ENCODE measurements around the gene SH3BGRL.

Gene SH3BGRL

GRCh38 chrX:81201671-81202455 lies at the start of gene SH3BGRL, which contains the start of gene HMGN5:
Gene SH3BGRL (plus strand): TSS chrX:81202102. CDS start chrX:81202201, 99 bp downstream.
Gene HMGN5 (minus strand): TSS chrX:81201913. CDS start chrX:81121549, 80,364 bp downstream.
- peak; percentile 2 to 54 (median 28) for DNase-seq

- DNase-seq = no peak
Observed at GRCh38 chrX:81168391-81168790, 33.5 kb upstream of the SH3BGRL start.

- no peak for DNase-seq
Observed at GRCh38 chrX:81174286-81174685, 27.6 kb upstream of the SH3BGRL start.

DNA sequence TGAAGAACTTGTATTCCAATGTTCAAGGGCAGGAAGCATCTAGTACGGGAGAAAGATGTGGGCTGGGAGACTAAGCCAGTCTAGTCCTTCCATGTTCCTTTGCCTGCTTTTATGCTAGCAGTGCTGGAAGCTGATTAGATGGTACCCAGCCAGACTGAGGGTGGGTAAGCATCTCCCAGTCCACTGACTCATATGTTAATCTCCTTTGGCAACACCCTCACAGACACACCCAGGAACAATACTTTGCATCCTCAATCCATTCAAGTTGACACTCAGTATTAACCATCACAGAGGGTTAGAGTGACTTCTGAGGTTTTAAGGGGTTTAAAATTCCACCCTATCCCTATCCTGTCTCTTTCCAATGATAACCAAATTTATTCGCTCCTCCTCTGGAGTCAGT lies 6.6 kb upstream of the SH3BGRL start:
- no peak for DNase-seq

DNA sequence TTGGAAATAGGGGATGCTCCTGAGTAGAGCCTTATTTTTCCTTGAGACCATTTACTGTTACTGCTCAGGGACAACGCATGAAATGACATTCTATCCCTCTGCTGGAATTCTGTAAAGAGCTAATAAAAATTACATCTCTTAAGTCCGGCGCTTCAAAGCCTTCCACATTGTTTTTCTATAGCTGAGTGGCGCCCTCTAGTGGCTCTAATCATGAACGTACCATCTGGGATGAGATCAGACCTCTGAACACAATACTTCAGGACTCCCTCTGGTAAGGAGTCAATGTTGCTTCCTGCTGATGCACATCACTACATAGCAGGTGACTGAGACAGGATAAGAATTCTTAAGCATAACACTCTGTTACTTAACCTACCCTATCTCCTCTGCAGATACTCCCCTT lies 6.2 kb upstream of the SH3BGRL start:
- DNase-seq = peak; percentile 1 to 29 (median 14)

GRCh38 chrX:81201071-81201470 lies 831 bp upstream of the SH3BGRL start:
- no peak for DNase-seq

DNA sequence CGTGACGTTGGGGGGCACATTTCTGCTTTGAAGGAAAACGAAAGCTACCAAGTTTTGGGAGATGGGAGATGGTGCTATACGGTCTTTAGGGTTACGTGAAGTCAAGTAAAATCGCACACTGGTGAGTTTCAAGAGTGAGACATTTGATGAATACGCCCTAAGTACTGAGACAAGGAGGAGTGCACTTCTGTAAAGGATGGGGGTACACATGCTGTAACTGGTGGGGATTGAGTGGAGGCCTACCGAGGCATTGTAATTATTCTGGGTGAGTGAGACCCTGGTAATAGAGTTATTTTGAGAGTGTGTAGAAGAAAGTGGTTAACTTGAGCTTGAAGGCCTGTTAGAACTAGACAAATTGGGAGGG lies 536 bp downstream of the SH3BGRL start:
- no peak for DNase-seq

GRCh38 chrX:81202943-81203342 lies 1.0 kb downstream of the SH3BGRL start:
- DNase-seq = no peak

- no peak for DNase-seq
Observed at GRCh38 chrX:81205551-81205950, 3.6 kb downstream of the SH3BGRL start.

- no peak for DNase-seq
Observed at GRCh38 chrX:81206476-81206875, 4.6 kb downstream of the SH3BGRL start.

DNA sequence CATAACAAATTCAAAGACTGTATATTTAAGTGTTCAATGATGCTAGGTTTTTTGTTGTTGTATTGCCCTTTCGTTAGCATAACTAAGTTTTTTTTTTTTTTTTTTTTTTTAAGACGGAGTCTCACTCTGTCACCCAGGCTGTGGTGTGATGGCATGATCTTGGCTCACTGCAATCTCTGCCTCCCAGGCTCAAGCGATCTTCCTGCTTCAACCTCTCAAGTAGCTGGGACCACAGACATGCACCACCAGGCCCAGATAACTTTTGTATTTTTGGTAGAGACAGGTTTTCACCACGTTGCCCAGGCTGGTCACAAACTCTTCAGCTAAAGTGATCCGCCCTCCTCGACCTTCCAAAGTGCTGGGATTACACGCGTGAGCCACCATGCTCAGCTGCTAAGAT lies 7.0 kb downstream of the SH3BGRL start:
- no peak for DNase-seq

DNA sequence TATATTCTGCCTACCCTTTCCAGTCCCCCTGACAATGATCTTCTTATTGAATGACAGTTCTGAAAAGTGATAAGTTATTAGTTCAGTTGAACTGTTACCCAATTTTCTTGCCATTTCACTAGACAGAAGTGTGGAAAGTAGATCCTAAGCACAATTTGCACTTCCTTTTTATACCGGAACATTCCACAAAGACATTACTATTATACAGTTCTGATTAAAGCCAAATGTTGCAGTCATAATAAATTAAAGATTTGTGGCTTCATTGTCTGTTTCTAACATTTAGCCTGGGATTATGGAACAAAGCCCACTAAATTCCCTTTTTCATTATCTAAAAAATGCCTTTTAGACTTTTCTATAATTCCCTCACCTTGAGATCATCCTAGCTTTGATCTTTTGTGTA lies 13.8 kb downstream of the SH3BGRL start:
- DNase-seq = no peak

- no peak for DNase-seq
Observed at GRCh38 chrX:81229229-81229628, 27.3 kb downstream of the SH3BGRL start.

- DNase-seq = no peak
Observed at GRCh38 chrX:81229901-81230300, 28.0 kb downstream of the SH3BGRL start.

- DNase-seq = no peak
Observed at GRCh38 chrX:81231476-81231875, 29.6 kb downstream of the SH3BGRL start.

DNA sequence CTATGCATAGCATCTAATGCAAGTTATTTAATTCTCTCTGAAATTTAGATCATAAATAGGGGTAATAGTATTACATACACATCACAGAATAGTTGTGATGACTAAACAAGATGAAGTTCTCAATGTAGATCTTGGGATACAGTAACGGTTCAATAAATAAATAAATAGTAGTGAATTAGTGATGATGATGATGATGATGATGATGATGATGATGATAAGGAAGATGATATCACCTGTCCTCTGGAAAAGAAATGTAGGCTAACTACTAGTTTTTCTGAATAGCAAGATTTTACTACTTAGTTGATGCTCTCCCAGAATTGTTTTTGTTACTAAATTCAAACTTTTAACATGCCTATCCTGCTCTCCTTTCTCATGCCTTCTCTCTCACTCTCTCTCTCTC lies 30.3 kb downstream of the SH3BGRL start:
- no peak for DNase-seq

- DNase-seq = no peak
Observed at GRCh38 chrX:81237516-81237915, 35.6 kb downstream of the SH3BGRL start.

GRCh38 chrX:81238166-81238565 lies 36.3 kb downstream of the SH3BGRL start:
- DNase-seq = no peak

DNA sequence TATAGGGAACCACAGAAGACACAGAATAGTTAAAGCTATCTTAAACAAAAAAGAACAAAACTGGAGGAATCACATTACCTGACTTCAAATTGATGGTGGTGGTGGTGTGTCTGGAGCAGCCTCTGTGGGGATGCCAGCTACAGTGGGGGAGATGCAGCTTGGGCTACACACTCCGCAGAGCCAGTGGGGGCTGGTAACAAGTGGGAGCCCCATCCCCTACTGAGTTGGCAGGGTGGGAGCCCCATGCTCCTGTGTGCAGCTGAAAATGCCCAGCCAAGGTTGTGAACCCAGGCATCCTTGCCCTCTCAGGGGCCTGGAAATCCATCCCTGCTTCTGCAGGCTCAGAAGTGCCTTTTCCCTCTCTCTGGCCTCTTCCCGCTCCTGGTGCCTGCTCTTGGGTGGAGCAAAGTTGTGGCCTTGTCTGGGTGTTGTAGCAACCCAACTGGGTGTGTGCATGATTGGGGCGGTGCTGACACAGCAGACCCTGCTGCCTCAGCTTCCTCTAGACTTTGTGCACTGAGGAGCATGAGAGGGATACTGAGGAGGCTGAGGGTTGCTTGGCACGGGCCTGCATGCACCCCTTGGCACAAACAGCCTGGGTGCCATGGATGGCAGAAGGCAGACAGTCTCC lies 38.9 kb downstream of the SH3BGRL start:
- DNase-seq = no peak

- no peak for DNase-seq
Observed at GRCh38 chrX:81241753-81242152, 39.9 kb downstream of the SH3BGRL start.

DNA sequence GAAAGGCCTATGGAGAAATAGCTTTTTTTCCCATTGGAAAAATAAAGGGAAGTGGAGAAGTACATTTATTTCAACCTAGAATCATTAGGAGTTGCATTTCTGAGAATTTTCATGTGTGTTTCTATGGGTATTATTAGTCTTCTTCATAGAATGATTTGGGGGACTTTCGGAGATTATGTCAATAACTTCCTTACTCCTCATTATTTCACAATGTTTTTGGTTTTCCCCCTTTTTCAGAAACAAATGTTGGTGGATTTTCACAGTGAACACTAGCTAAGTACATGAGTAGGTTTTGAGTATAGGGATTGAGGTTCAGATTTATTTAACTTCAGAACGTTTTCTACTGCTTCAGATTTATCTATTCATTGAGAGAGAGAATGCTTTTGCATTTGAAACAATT lies 54.0 kb downstream of the SH3BGRL start:
- DNase-seq = no peak

DNA sequence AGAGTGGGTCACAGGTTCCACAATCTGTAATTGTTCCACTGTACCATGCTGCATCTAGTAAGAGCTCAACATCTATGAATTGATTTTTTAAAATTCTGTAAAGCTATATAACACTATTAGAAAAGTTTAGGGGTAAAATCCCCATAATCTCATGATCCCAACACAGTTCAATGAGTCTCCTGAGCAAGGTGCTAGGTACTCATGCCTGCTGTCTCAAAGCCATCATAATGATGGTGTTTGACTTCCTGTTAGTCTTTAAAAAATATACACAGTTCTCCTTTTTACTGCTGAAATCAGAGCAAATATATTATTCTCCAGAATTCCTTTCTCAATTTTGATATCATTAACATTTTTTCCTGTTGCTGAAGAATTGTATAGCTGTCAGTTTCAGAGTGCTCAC lies 55.9 kb downstream of the SH3BGRL start:
- no peak for DNase-seq

GRCh38 chrX:81259020-81259713 lies 57.3 kb downstream of the SH3BGRL start:
- DNase-seq = no peak

All from activated naive CD4-positive, alpha-beta T cell (primary cell).